Panc1 (cell line): ENCODE measurements around the gene CNBD2. TPM values are rescaled to one million over a fixed set of nuclear protein-coding genes. Genes with fewer than 3 reads are reported as not detected.

ENCODE experiments used
- ATAC-seq: fragments of 200-7000 bp; cut with Tn5 transposase; 2 replicates; pipeline ENCODE4 v1.9.1; 2020; ENCODE audit warnings: mild to moderate bottlenecking, moderate library complexity
- BruUV-seq: library from RNA; stranded (reverse); fragments of 400-500 nt; replicated peaks from 2 replicates; lab custom pipeline; 2021; lab: Mats Ljungman, UMichigan
- CTCF ChIA-PET: fragments of 300-600 bp; sonication (Branson Sonifier 250); formaldehyde crosslinking; loops from one replicate; lab custom pipeline; 2022; ENCODE audit warnings: antibody characterized with exemption; lab: Charles Lee
- POLR2A ChIA-PET: fragments of 300-600 bp; sonication (Branson Sonifier 250); formaldehyde crosslinking; loops from one replicate; lab custom pipeline; 2022; ENCODE audit warnings: antibody characterized with exemption; lab: Charles Lee
- DNase-seq: peaks from one replicate; pipeline ENCODE4 v3.0.0-alpha.2; 2010; ENCODE audit warnings: low read depth, low spot score
- H3K27ac ChIP-seq: 2 replicates; pipeline ENCODE4 v1.5.1; 2011; ENCODE audit warnings: mild to moderate bottlenecking, low read length, inconsistent platforms
- H3K27me3 ChIP-seq: fragments of 200-500 bp; sonication (Bioruptor generic); 2 replicates; pipeline ENCODE4 v1.6.0; 2014; ENCODE audit warnings: low read length, inconsistent platforms; ENCODE audit not compliant: control insufficient read depth, insufficient read depth
- H3K36me3 ChIP-seq: fragments of 200-500 bp; sonication (Bioruptor generic); 2 replicates; pipeline ENCODE4 v1.5.1; 2014; ENCODE audit warnings: inconsistent platforms, mild to moderate bottlenecking, low read length, moderate library complexity; ENCODE audit not compliant: control insufficient read depth, insufficient read depth
- H3K4me1 ChIP-seq: 2 replicates; pipeline ENCODE4 v1.5.1; 2011; ENCODE audit warnings: inconsistent platforms, mild to moderate bottlenecking, low read length, moderate library complexity; ENCODE audit not compliant: control insufficient read depth, insufficient read depth
- H3K4me3 ChIP-seq, 2 experiments: 2 replicates each; pipeline ENCODE4 v1.5.1; 2011 to 2012; ENCODE audit warnings: low read depth in 2 of 2, low read length in 2 of 2, mild to moderate bottlenecking in 2 of 2, inconsistent platforms in 1 of 2, moderate library complexity in 1 of 2
- H3K9me3 ChIP-seq: fragments of 200-500 bp; sonication (Bioruptor generic); 2 replicates; pipeline ENCODE4 v1.5.1; 2014; ENCODE audit warnings: low read depth, mild to moderate bottlenecking, inconsistent platforms, low read length, moderate library complexity; ENCODE audit not compliant: control insufficient read depth, insufficient read depth
- POLR2AphosphoS5 ChIP-seq: IDR thresholded peaks from 2 replicates; pipeline ENCODE4 v1.6.1; 2012; ENCODE audit warnings: mild to moderate bottlenecking, low read depth, low read length, moderate library complexity
- REST ChIP-seq, 2 experiments: IDR thresholded peaks; 2 replicates each; pipeline ENCODE4 v1.6.1; 2011 to 2012; ENCODE audit warnings: low read depth in 2 of 2, control low read depth in 1 of 2, low read length in 1 of 2, mild to moderate bottlenecking in 1 of 2, moderate library complexity in 1 of 2; ENCODE audit not compliant: insufficient read depth in 1 of 2
- SIN3A ChIP-seq: IDR thresholded peaks from 2 replicates; pipeline ENCODE4 v1.6.1; 2012; ENCODE audit warnings: low read depth, mild to moderate bottlenecking, low read length, moderate library complexity, borderline replicate concordance; ENCODE audit not compliant: insufficient read depth
- TCF7L2 ChIP-seq: IDR thresholded peaks from 2 replicates; pipeline ENCODE4 v1.6.1; 2011; ENCODE audit warnings: mild to moderate bottlenecking, low read depth, low read length, inconsistent platforms
- in situ Hi-C: cut with HindIII; loops from 2 replicates; pipeline ENCODE4 v1.10.0; 2016; ENCODE audit warnings: low sequenced_read_pairs, low pct_unique_long_range_greater_than_20kb
- intact Hi-C: fragments of 100-400 bp; cut with micrococcal nuclease; formaldehyde crosslinking; loops from one replicate; pipeline ENCODE4 v1.10.0; 2022; ENCODE audit not compliant: unreplicated experiment
- total RNA-seq: library from RNA; stranded (reverse); gene quantifications from one replicate; pipeline ENCODE4 v1.2.1, GENCODE V29; 2021; ENCODE audit not compliant: unreplicated experiment
- TF ChIP-seq, protein P1 (sequence below): fragments of 450-650 bp; IDR thresholded peaks from 2 replicates; pipeline ENCODE4 v1.5.1; 2017; ENCODE audit warnings: mild to moderate bottlenecking

Gene CNBD2
- total RNA-seq, 1 experiment from 2014 or later, result 3.7 TPM

DNA sequence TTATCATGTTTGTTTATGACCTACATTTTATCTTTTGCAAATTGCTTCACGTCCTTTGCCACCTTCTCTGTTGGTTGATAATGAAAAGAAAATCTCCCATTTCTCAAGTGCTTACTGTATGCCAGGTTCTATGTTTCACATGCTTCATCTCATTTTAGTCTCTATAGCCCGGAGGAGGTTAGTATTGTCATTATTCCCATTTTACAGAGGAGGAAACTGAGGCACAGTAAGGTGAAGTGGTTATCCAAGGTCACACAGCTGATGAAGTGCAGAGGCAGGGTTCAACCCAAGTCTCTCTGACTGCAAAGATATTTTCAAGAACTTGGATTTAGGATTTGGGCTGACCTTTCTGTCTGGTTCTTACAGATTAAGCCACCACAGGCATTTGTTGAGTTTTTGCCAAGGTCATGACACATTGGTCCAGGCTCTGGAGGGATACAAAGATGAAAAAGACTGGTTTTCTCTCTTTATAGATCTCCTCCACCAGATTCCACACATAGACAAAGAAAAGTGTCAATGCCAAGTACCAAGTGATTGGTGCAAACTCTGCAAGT is 20.6 kb downstream of the CNBD2 start:
- H3K27me3 ChIP-seq, result no peaks in the 10 kb centered on the region
- POLR2A ChIA-PET, result no interaction called here
- no peak overlapping the region for H3K27ac ChIP-seq
- no TSS peak for BruUV-seq
- H3K4me1 ChIP-seq, result no peaks in the 10 kb centered on the region; the same call in 1 of the 2 replicates
- H3K9me3 ChIP-seq, result no peaks in the 10 kb centered on the region
- no peaks in the 10 kb centered on the region for H3K36me3 ChIP-seq
- DNase-seq (no peak), ATAC-seq (no peak)
- intact Hi-C loops, result no loop called here
- H3K4me3 ChIP-seq, result no peak overlapping the region
- TF ChIP-seq SIN3A (no peak), TCF7L2 (no peak), REST (IDR thresholded peaks at IDR 0.05; ENCODE audit: insufficient read depth in 1 of 2, low read depth in 2 of 2, low read length in 1 of 2) (no peak), POLR2AphosphoS5 (no peak)
- TF ChIP-seq, protein P1, sequence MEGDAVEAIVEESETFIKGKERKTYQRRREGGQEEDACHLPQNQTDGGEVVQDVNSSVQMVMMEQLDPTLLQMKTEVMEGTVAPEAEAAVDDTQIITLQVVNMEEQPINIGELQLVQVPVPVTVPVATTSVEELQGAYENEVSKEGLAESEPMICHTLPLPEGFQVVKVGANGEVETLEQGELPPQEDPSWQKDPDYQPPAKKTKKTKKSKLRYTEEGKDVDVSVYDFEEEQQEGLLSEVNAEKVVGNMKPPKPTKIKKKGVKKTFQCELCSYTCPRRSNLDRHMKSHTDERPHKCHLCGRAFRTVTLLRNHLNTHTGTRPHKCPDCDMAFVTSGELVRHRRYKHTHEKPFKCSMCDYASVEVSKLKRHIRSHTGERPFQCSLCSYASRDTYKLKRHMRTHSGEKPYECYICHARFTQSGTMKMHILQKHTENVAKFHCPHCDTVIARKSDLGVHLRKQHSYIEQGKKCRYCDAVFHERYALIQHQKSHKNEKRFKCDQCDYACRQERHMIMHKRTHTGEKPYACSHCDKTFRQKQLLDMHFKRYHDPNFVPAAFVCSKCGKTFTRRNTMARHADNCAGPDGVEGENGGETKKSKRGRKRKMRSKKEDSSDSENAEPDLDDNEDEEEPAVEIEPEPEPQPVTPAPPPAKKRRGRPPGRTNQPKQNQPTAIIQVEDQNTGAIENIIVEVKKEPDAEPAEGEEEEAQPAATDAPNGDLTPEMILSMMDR, result no peak
- in situ Hi-C loops, result no loop called here
- CTCF ChIA-PET, result no interaction called here

- TF ChIP-seq POLR2AphosphoS5, result no peak
- no peak for TF ChIP-seq REST (IDR thresholded peaks at IDR 0.05; ENCODE audit: insufficient read depth in 1 of 2, low read depth in 2 of 2, low read length in 1 of 2)
- TF ChIP-seq, protein P1, result peak; percentile 71
- no peak for TF ChIP-seq TCF7L2
- TF ChIP-seq SIN3A, result no peak
- in situ Hi-C loops, result no loop called here
- Histone ChIP-seq H3K27ac (no peak overlapping the region), H3K4me1 (no peaks in the 10 kb centered on the region; the same call in 1 of the 2 replicates), H3K27me3 (no peaks in the 10 kb centered on the region), H3K4me3 (no peak overlapping the region), H3K36me3 (no peaks in the 10 kb centered on the region), H3K9me3 (no peaks in the 10 kb centered on the region)
- DNase-seq (no peak), ATAC-seq (no peak)
- ChIA-PET CTCF (interaction anchor here (0.6 to 5.1 kb wide), 7 partner anchors 10 to 147 kb away, joined by 3 to 121 read pairs (median 3); no protein-coding TSS in a partner anchor), POLR2A (no interaction called here)
- intact Hi-C loops, result no loop called here
- no TSS peak for BruUV-seq
Observed at GRCh38 chr20:35991142-35991771, 22.9 kb downstream of the CNBD2 start.
